HG03457 (cell line): ENCODE results near the gene CCDC77.

ENCODE experiments used
- ATAC-seq: cut with Tn5 transposase; IDR thresholded peaks from one replicate; pipeline ENCODE4 v1.9.1; 2021; ENCODE audit warnings: moderate number of reproducible peaks; ENCODE audit not compliant: unreplicated experiment

Gene CCDC77

GRCh38 chr12:452667-453210, 51.3 kb downstream of the CCDC77 start:
- no peak for ATAC-seq

GRCh38 chr12:454833-455232, 53.4 kb downstream of the CCDC77 start:
- no peak for ATAC-seq

- no peak for ATAC-seq
Measured at GRCh38 chr12:455821-456220, 54.4 kb downstream of the CCDC77 start.

- ATAC-seq = no peak
Measured at GRCh38 chr12:457676-458075, 56.2 kb downstream of the CCDC77 start.

GRCh38 chr12:459050-459429, 57.6 kb downstream of the CCDC77 start:
- no peak for ATAC-seq

- ATAC-seq = no peak
Measured at GRCh38 chr12:459430-460258, 58.2 kb downstream of the CCDC77 start, which contains the start of gene B4GALNT3. TSS of gene B4GALNT3 (plus strand) at chr12:459939. CDS start at chr12:460377, 438 bp downstream.

GRCh38 chr12:460261-461230, 59.1 kb downstream of the CCDC77 start:
- ATAC-seq = no peak

GRCh38 chr12:461425-461824, 60.0 kb downstream of the CCDC77 start:
- no peak for ATAC-seq

GRCh38 chr12:462936-463705, 61.7 kb downstream of the CCDC77 start:
- ATAC-seq = no peak

- ATAC-seq = no peak
Measured at GRCh38 chr12:464484-465267, 63.2 kb downstream of the CCDC77 start.

- no peak for ATAC-seq
Measured at GRCh38 chr12:466039-466438, 64.6 kb downstream of the CCDC77 start.

- no peak for ATAC-seq
Measured at GRCh38 chr12:466762-467161, 65.3 kb downstream of the CCDC77 start.

- no peak for ATAC-seq
Measured at GRCh38 chr12:467591-467990, 66.1 kb downstream of the CCDC77 start.

GRCh38 chr12:468671-469389, 67.4 kb downstream of the CCDC77 start:
- ATAC-seq = no peak

- ATAC-seq = no peak
Measured at GRCh38 chr12:470133-470532, 68.7 kb downstream of the CCDC77 start.

- no peak for ATAC-seq
Measured at GRCh38 chr12:473198-473597, 71.8 kb downstream of the CCDC77 start.

- ATAC-seq = no peak
Measured at GRCh38 chr12:473863-474577, 72.6 kb downstream of the CCDC77 start.

- ATAC-seq = no peak
Measured at GRCh38 chr12:475286-475685, 73.8 kb downstream of the CCDC77 start.

GRCh38 chr12:479161-479560, 77.7 kb downstream of the CCDC77 start:
- no peak for ATAC-seq
